Measurements from ENCODE around the gene AKAP6.

DNA sequence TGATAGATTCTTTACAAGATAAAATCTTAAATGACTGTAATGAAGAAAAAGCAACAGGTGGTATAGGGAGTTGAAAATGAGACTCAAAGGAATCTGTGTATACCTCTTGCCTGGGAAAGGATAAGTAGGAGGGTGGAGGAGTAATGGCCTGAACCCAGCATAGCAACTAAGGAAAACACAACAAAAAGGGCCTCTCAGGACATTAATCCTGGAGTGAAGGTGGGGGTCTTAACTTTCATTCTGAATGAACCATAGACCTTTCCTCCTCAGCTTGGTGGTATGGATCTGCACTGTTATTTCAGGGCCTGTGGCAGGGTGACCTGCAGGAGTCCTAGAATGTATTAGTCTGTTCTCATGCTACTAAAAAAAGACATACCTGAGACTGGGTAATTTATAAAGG is 185.6 kb downstream of the AKAP6 start:
- TF ChIP-seq, protein P1, sequence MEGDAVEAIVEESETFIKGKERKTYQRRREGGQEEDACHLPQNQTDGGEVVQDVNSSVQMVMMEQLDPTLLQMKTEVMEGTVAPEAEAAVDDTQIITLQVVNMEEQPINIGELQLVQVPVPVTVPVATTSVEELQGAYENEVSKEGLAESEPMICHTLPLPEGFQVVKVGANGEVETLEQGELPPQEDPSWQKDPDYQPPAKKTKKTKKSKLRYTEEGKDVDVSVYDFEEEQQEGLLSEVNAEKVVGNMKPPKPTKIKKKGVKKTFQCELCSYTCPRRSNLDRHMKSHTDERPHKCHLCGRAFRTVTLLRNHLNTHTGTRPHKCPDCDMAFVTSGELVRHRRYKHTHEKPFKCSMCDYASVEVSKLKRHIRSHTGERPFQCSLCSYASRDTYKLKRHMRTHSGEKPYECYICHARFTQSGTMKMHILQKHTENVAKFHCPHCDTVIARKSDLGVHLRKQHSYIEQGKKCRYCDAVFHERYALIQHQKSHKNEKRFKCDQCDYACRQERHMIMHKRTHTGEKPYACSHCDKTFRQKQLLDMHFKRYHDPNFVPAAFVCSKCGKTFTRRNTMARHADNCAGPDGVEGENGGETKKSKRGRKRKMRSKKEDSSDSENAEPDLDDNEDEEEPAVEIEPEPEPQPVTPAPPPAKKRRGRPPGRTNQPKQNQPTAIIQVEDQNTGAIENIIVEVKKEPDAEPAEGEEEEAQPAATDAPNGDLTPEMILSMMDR (conservative IDR thresholded peaks at IDR 0.05; ENCODE audit: low read depth in 2 of 2), result no peak
- TF ChIP-seq POLR2AphosphoS5 (IDR thresholded peaks at IDR 0.05; ENCODE audit: low read depth), result no peak
- no peak for TF ChIP-seq EZH2phosphoT487 (IDR thresholded peaks at IDR 0.05; ENCODE audit: unreplicated experiment)
- TF ChIP-seq EZH2 (IDR thresholded peaks at IDR 0.05; ENCODE audit: low read depth, unreplicated experiment), result no peak
- no peak for TF ChIP-seq JUNB (IDR thresholded peaks at IDR 0.05; ENCODE audit: unreplicated experiment)

All from GM23338 (cell line).